IMR-90 (cell line): Measurements from ENCODE around the gene MDM4.

Experiments used
- CEBPB ChIP-seq: IDR thresholded peaks from 2 replicates; pipeline ENCODE4 v1.6.1; 2012; ENCODE audit warnings: low read depth, low read length, improper control_type of control experiment
- CHD1 ChIP-seq: IDR thresholded peaks from 2 replicates; pipeline ENCODE4 v1.6.1; 2012; ENCODE audit warnings: low read depth, low read length, improper control_type of control experiment
- CTCF ChIP-seq: conservative IDR thresholded peaks from 2 replicates; pipeline ENCODE4 v1.5.1; 2012; ENCODE audit warnings: mild to moderate bottlenecking, low read depth, low read length, improper control_type of control experiment
- NFE2L2 ChIP-seq: fragments of 150-350 bp; IDR thresholded peaks from 2 replicates; pipeline ENCODE4 v1.6.1; 2016; ENCODE audit warnings: low read depth, mild to moderate bottlenecking, low read length
- POLR2A ChIP-seq: IDR thresholded peaks from 2 replicates; pipeline ENCODE4 v1.6.1; 2012; ENCODE audit warnings: mild to moderate bottlenecking, low read depth, low read length

GRCh38 chr1:204520834-204521709 lies 4.9 kb downstream of the MDM4 start:
- TF ChIP-seq CTCF (no peak), CHD1 (no peak), NFE2L2 (no peak), CEBPB (no peak), POLR2A (no peak)
